Thoracic aorta (tissue), 2 donors: ENCODE measurements around the gene CTNNBIP1. TPM values are rescaled to one million over a fixed set of nuclear protein-coding genes. Genes with fewer than 3 reads are reported as not detected.

Experiments used
- ATAC-seq: fragments of 150-250 bp; one replicate; pipeline ENCODE4 v1.8.0; 2017; ENCODE audit warnings: low read depth; ENCODE audit not compliant: insufficient number of reproducible peaks, low FRiP score
- DNase-seq: peaks from one replicate; pipeline ENCODE4 v3.0.0-alpha.2; 2020; ENCODE audit warnings: low spot score
- H3K27ac ChIP-seq, 2 donors: fragments of 200-600 bp; sonication (generic); 1 replicate in 1 of 2; 2 replicates in 1 of 2; pipeline ENCODE4 v1.5.1; 2016; ENCODE audit warnings: mild to moderate bottlenecking in 2 of 2, moderate library complexity in 2 of 2
- H3K27me3 ChIP-seq: fragments of 200-600 bp; sonication (generic); replicated peaks from 2 replicates; pipeline ENCODE4 v1.6.0; 2016; ENCODE audit warnings: mild to moderate bottlenecking; ENCODE audit not compliant: insufficient read depth
- H3K36me3 ChIP-seq: fragments of 200-600 bp; sonication (generic); one replicate; pipeline ENCODE4 v1.5.1; 2016
- H3K4me1 ChIP-seq, 2 donors: fragments of 200-600 bp; sonication (generic); 1 replicate in 1 of 2; 2 replicates in 1 of 2; pipeline versions ENCODE4 v1.5.1 to v1.6.0; 2016; ENCODE audit warnings: low read depth in 2 of 2, mild to moderate bottlenecking in 1 of 2; ENCODE audit not compliant: control insufficient read depth in 1 of 2
- H3K4me3 ChIP-seq: fragments of 200-600 bp; sonication (generic); 2 replicates; pipeline ENCODE4 v1.5.1; 2016; ENCODE audit warnings: mild to moderate bottlenecking
- H3K9me3 ChIP-seq: fragments of 200-600 bp; sonication (generic); 2 replicates; pipeline ENCODE4 v1.5.1; 2016
- total RNA-seq, 2 donors: library from RNA; depleted of rRNA; stranded (reverse); fragments of >200 nt; gene quantifications; one replicate each; pipeline versions ENCODE4 v1.1.0 to v1.2.3, GENCODE V29; 2016
- TF ChIP-seq, protein P1 (sequence below): fragments of 200-600 bp; sonication (generic); IDR thresholded peaks from one replicate; pipeline ENCODE4 v1.5.1; 2019; ENCODE audit warnings: antibody characterized with exemption

CTNNBIP1 gene
- total RNA-seq, 2 donors from 2014 or later: 13.4 to 22.3 TPM

DNA sequence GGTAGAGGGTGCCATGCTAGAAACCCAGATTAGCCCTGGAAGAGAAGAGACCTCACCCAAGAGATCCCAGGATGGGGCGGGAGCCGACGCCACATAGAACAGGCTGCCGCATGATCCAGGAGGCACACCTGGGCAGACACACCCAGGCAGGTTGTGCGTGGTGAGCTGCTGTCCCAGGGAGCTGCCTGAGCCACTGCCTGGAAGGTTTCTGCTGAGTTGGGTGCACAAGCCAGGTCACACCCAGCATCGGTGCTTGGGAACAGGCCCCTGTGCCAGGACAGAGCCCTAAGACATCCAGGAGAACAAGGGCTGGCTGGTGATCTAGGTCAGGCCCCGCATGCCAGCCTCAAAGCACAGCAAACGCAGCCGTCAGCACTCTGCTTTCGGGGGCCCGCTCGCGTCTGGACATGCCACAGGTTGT is 40.2 kb downstream of the CTNNBIP1 start:
- ATAC-seq (no peak), DNase-seq (no peak)
- TF ChIP-seq, protein P1, sequence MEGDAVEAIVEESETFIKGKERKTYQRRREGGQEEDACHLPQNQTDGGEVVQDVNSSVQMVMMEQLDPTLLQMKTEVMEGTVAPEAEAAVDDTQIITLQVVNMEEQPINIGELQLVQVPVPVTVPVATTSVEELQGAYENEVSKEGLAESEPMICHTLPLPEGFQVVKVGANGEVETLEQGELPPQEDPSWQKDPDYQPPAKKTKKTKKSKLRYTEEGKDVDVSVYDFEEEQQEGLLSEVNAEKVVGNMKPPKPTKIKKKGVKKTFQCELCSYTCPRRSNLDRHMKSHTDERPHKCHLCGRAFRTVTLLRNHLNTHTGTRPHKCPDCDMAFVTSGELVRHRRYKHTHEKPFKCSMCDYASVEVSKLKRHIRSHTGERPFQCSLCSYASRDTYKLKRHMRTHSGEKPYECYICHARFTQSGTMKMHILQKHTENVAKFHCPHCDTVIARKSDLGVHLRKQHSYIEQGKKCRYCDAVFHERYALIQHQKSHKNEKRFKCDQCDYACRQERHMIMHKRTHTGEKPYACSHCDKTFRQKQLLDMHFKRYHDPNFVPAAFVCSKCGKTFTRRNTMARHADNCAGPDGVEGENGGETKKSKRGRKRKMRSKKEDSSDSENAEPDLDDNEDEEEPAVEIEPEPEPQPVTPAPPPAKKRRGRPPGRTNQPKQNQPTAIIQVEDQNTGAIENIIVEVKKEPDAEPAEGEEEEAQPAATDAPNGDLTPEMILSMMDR: no peak
- Histone ChIP-seq H3K27me3 (no peaks in the 10 kb centered on the region), H3K4me3 (no peak overlapping the region), H3K36me3 (peaks cover 11% of the 10 kb centered on the region), H3K4me1 (no peaks in the 10 kb centered on the region), H3K9me3 (no peaks in the 10 kb centered on the region), H3K27ac (no peak overlapping the region)

DNA sequence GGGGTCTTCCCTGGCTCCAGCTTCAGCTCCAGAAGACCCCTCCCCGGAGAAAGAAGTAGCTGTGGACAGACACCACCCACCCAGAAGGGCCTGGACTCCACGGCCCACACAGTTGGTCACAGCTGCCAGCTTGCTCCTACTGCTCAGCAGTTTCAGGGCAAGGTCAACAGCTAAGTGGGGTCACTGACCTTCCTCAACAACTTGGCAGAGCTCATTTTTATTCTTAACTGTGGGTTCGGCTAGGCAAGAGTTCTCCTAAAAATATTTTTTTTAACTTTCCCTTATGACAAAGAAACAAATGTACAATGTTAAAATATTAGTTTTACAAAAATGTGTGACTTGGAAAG is 41.9 kb downstream of the CTNNBIP1 start:
- no peak overlapping the region for H3K4me3 ChIP-seq
- H3K27ac ChIP-seq: no peak overlapping the region
- ATAC-seq (no peak), DNase-seq (no peak)
- H3K4me1 ChIP-seq: no peaks in the 10 kb centered on the region
- peaks cover 14% of the 10 kb centered on the region for H3K36me3 ChIP-seq
- no peaks in the 10 kb centered on the region for H3K9me3 ChIP-seq
- H3K27me3 ChIP-seq: no peaks in the 10 kb centered on the region
- TF ChIP-seq, protein P1: no peak

DNA sequence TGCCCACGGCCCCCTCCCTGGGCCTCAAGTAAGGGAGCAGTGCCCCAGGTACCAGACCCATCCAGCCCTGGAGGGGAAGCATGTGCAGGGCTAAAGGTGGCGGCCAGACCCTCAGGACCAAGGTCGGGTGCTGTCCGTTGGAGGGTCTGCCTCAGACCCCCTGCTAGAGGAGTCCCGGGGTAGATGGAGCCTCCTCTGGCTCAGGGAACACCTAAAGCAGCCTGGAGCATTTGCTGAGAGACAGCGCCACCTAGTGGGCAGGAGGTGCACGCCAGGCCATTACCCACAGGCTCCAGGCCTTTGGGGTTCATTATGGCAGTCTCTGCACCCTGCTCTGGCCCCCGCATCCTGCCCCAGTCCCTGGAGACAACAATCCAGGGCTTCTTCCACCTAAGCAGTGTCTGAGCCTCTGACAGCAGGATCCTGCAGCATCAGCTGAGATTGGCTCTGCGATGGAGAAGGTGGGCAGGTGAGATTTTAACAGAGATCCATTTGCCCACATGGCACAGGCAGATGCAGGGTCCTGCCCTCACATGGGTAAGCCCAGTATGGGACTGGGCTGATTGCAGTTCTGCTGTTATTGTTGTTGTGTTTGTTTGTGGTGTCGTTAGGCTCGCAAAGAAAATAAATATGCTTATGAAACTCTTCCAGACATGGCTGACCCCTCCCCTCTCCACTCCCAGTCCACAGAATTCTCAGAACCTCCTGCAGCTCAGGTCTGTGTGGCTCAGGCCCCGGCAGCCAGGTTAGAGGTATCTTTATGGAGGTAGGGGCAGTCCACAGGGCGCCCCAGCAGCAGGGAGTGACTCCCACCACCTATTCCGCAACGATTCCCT is 42.4 kb downstream of the CTNNBIP1 start:
- H3K4me1 ChIP-seq: no peaks in the 10 kb centered on the region
- ATAC-seq (no peak), DNase-seq (peak; percentile 43)
- TF ChIP-seq, protein P1: peak; percentile 98
- H3K27me3 ChIP-seq: no peaks in the 10 kb centered on the region
- no peak overlapping the region for H3K27ac ChIP-seq
- no peaks in the 10 kb centered on the region for H3K9me3 ChIP-seq
- no peak overlapping the region for H3K4me3 ChIP-seq
- H3K36me3 ChIP-seq: peaks cover 14% of the 10 kb centered on the region

DNA sequence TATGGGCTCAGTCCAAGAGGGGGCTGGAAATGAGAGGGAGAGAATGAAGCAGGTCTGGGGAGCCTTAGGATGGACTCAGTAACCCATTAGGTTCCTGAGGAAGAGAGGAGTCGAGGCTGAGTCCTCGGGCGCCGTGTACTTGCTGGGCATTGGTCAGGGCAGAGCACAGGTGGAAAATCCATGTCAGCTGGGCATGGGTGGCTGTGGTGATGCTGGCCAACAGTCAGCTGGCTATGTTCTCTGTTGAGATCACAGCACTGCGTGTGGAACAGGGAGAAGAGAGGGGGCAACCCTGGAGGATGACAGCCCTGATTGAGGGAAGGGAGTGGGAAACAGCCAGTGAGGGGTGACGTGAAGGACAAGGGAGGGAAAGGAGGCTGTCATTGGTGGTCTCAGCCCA is 43.2 kb downstream of the CTNNBIP1 start:
- no peak for ATAC-seq
- TF ChIP-seq, protein P1: no peak
- H3K36me3 ChIP-seq: peaks cover 14% of the 10 kb centered on the region

DNA sequence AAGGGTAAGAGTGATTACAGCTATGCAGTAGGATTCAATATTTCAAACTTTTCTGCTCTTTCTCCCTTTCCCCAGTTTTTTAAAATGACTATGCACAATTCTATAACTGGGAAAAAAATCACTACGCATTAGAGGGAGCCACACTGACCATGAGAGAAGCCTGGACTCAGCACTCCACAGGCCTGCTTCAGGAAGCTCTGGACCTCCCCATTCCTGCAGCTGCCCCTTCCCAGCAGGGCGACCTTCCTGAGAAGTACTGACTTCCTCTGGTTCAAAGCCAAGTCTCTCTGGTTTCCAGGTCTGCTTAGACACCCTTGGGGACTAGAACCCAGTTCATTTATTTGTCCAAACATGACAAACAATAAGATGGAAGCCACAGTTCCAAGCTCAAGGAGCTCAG is 44.3 kb downstream of the CTNNBIP1 start:
- TF ChIP-seq, protein P1: no peak
- DNase-seq: no peak

More for the DNA sequence above, 43.2 kb downstream of the CTNNBIP1 start:
- no peak for DNase-seq
- Histone ChIP-seq H3K4me3 (no peak overlapping the region), H3K27ac (no peak overlapping the region), H3K4me1 (no peaks in the 10 kb centered on the region), H3K27me3 (no peaks in the 10 kb centered on the region), H3K9me3 (no peaks in the 10 kb centered on the region)

More for the DNA sequence above, 44.3 kb downstream of the CTNNBIP1 start:
- no peaks in the 10 kb centered on the region for H3K27me3 ChIP-seq
- H3K9me3 ChIP-seq: no peaks in the 10 kb centered on the region
- no peak overlapping the region for H3K27ac ChIP-seq
- no peak for ATAC-seq
- peaks cover 14% of the 10 kb centered on the region for H3K36me3 ChIP-seq
- H3K4me1 ChIP-seq: no peaks in the 10 kb centered on the region
- H3K4me3 ChIP-seq: no peak overlapping the region
